ENCODE measurements around the gene FBXO40. TPM values are rescaled to one million over a fixed set of nuclear protein-coding genes. Genes with fewer than 3 reads are reported as not detected.

FBXO40 gene
- polyA plus RNA-seq, 2 of the 4 experiments (the other 2 are of a cell fraction): not detected

DNA sequence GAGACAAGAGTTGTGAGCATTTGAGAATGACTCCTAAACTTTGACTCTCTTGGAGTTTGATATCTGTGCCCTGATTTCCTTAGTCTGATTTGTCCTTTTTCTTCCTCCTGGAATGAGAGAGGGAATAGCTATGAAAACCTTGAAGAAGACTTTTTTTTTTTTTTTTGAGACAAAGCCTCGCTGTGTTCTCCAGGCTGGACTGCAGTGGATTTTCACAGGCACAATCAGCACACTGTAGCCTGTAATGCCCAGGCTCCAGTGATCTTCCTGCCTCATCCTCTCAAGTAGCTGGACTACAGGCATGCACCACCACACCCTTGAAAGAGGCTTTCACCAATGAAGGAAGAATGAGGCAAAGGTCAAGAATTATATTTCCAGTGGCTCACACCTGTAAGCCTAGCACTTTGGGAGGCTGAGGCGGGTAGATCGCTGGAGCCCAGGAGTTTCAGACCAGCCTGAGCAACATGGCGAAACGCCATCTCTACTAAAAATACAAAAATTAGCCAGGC is 35.7 kb upstream of the FBXO40 start (continued):
- no peak for TF ChIP-seq USF2 (IDR thresholded peaks at IDR 0.05)
- TF ChIP-seq ZC3H11A (IDR thresholded peaks at IDR 0.05): no peak
- TF ChIP-seq ZNF302 (CRISPR knock-in tag; IDR thresholded peaks at IDR 0.05): no peak

DNA sequence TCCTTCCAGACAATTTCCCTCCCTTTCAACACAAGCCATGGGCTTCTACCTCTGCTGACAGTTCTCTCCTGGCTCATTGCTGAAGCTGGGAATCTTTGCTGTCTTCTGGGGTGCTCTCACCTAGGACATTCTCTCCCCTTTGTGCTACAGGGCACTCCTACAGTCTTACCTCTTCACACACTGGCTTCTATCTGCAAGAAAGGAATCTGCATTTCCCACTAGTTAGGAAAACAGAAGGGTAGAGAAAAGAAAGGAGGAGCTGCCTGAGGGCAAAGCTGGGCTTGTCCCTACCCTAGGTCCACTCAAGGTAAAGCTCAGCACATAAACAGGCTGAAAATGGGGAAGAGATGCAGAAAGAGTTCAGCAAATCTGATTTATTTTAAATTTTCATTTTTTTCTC is 31.0 kb upstream of the FBXO40 start:
- TF ChIP-seq BCL3 (IDR thresholded peaks at IDR 0.05): no peak
- no peak for TF ChIP-seq MAFK (IDR thresholded peaks at IDR 0.05; ENCODE audit: partially characterized antibody)
- TF ChIP-seq E2F6 (IDR thresholded peaks at IDR 0.05; ENCODE audit: borderline replicate concordance, low read depth): no peak
- no peak for TF ChIP-seq JUN (IDR thresholded peaks at IDR 0.05)
- TF ChIP-seq NR3C1 (IDR thresholded peaks at IDR 0.05): no peak
- no peak for TF ChIP-seq MYC (IDR thresholded peaks at IDR 0.05; ENCODE audit: borderline replicate concordance, low read length)
- TF ChIP-seq, protein P1, sequence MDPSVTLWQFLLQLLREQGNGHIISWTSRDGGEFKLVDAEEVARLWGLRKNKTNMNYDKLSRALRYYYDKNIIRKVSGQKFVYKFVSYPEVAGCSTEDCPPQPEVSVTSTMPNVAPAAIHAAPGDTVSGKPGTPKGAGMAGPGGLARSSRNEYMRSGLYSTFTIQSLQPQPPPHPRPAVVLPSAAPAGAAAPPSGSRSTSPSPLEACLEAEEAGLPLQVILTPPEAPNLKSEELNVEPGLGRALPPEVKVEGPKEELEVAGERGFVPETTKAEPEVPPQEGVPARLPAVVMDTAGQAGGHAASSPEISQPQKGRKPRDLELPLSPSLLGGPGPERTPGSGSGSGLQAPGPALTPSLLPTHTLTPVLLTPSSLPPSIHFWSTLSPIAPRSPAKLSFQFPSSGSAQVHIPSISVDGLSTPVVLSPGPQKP (IDR thresholded peaks at IDR 0.05; ENCODE audit: low read depth, low read length): no peak
- no peak for TF ChIP-seq HOXA7 (CRISPR knock-in tag; IDR thresholded peaks at IDR 0.05)
- no peak for TF ChIP-seq CBX8 (IDR thresholded peaks at IDR 0.05)
- TF ChIP-seq ATOH8 (CRISPR knock-in tag; IDR thresholded peaks at IDR 0.05; ENCODE audit: low read depth): no peak
- TF ChIP-seq HOXB5 (CRISPR knock-in tag; IDR thresholded peaks at IDR 0.05): no peak
- TF ChIP-seq RAD21 (conservative IDR thresholded peaks at IDR 0.05 in 1 of 2, IDR thresholded peaks at IDR 0.05 in 1 of 2): no peak
- TF ChIP-seq RCOR1 (IDR thresholded peaks at IDR 0.05; ENCODE audit: low read depth, low read length): no peak
- no peak for TF ChIP-seq RFX5 (IDR thresholded peaks at IDR 0.05)
- TF ChIP-seq, protein P2, sequence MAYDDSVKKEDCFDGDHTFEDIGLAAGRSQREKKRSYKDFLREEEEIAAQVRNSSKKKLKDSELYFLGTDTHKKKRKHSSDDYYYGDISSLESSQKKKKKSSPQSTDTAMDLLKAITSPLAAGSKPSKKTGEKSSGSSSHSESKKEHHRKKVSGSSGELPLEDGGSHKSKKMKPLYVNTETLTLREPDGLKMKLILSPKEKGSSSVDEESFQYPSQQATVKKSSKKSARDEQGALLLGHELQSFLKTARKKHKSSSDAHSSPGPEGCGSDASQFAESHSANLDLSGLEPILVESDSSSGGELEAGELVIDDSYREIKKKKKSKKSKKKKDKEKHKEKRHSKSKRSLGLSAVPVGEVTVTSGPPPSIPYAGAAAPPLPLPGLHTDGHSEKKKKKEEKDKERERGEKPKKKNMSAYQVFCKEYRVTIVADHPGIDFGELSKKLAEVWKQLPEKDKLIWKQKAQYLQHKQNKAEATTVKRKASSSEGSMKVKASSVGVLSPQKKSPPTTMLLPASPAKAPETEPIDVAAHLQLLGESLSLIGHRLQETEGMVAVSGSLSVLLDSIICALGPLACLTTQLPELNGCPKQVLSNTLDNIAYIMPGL (CRISPR knock-in tag; IDR thresholded peaks at IDR 0.05; ENCODE audit: borderline replicate concordance): no peak
- no peak for TF ChIP-seq POLR2AphosphoS2 (conservative IDR thresholded peaks at IDR 0.05; ENCODE audit: low read length)
- TF ChIP-seq, protein P3, sequence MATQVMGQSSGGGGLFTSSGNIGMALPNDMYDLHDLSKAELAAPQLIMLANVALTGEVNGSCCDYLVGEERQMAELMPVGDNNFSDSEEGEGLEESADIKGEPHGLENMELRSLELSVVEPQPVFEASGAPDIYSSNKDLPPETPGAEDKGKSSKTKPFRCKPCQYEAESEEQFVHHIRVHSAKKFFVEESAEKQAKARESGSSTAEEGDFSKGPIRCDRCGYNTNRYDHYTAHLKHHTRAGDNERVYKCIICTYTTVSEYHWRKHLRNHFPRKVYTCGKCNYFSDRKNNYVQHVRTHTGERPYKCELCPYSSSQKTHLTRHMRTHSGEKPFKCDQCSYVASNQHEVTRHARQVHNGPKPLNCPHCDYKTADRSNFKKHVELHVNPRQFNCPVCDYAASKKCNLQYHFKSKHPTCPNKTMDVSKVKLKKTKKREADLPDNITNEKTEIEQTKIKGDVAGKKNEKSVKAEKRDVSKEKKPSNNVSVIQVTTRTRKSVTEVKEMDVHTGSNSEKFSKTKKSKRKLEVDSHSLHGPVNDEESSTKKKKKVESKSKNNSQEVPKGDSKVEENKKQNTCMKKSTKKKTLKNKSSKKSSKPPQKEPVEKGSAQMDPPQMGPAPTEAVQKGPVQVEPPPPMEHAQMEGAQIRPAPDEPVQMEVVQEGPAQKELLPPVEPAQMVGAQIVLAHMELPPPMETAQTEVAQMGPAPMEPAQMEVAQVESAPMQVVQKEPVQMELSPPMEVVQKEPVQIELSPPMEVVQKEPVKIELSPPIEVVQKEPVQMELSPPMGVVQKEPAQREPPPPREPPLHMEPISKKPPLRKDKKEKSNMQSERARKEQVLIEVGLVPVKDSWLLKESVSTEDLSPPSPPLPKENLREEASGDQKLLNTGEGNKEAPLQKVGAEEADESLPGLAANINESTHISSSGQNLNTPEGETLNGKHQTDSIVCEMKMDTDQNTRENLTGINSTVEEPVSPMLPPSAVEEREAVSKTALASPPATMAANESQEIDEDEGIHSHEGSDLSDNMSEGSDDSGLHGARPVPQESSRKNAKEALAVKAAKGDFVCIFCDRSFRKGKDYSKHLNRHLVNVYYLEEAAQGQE (IDR thresholded peaks at IDR 0.05): no peak
- Histone ChIP-seq H3K27ac (no peak overlapping the region; a peak in 1 of 6 replicates), H3K4me1 (no peaks in the 10 kb centered on the region), H3K4me3 (no peak overlapping the region), H3K4me2 (no peak overlapping the region), H3K9me3 (no peaks in the 10 kb centered on the region)
- ChIA-PET CTCF (interaction anchor here (1.2 to 3.0 kb wide), 2 partner anchors 13 to 16 kb away, joined by 3 to 17 read pairs; partner anchors contain the start of gene POLQ), POLR2A (no interaction called here)
- ATAC-seq: peak in 1 of 2 experiments; percentile 19; a peak in 1 of 6 replicates
- no peak for DNase-seq (ENCODE audit: low read depth in 1 of 2, low spot score in 1 of 2)
- FAIRE-seq: no peak

All from A549 (cell line).